GM12872 (cell line): Measurements from ENCODE around the gene CCDC126.

Source experiments
- CTCF ChIP-seq: IDR thresholded peaks from 3 replicates; pipeline ENCODE4 v1.5.1; 2011; ENCODE audit warnings: low read depth, mild to moderate bottlenecking, low read length, moderate library complexity; ENCODE audit not compliant: insufficient read depth

CCDC126 gene

DNA sequence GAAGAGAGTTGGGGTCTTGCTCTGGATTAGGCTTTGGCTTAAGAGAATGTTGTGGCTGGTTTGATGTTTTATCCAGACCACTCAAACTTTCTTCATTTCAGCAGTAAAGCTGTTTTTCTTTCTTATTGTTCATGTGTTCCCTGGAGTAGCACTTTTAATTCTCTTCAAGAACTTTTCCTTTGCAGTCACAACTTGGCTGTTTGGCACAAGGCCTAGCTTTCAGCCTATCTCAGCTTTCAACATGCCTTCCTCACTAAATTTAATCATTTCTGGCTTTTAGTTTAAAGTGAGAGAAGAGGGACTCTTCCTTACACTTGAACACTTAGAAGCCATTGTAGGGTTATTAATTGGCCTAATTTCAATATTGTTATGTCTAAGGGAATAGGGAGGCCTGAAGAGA is 18.1 kb downstream of the CCDC126 start:
- TF ChIP-seq CTCF = no peak

DNA sequence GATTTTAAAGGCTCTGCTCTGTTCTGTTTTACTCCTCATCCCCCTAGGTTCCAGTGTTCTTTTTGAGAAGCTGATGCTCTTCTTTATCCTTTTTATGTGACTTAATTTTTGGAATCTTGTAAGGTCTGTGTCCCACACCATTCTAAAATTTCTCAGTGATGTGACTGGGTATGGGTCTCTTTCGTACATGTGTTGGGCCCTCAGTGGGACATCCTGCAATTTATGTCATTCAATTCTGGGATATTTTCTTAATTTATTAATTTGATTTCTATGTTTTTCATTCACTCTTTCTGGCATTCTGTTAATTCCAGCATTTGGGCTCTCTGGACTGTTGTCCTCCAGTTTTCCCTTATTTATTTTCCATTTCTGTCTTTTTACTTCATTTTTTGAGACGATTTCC is 19.4 kb downstream of the CCDC126 start:
- TF ChIP-seq CTCF = no peak

DNA sequence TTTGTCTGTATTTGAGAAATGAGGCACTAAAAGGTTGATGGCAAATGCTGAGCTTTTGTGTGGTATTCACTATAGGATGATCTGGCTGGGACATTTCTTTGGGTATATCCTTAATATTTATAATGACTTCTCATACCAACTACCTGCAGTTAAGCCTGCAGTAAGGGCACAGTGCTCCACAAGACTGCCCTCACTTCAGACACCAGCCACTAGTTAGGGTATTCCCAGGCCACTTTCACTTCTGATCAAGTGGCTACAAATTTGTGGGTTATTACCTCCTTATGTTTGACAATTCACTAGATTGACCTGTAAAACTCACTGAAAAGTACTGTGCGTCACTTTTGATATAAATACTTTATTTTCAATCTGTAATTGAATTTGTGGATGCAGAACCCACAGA is 20.3 kb downstream of the CCDC126 start:
- no peak for TF ChIP-seq CTCF

DNA sequence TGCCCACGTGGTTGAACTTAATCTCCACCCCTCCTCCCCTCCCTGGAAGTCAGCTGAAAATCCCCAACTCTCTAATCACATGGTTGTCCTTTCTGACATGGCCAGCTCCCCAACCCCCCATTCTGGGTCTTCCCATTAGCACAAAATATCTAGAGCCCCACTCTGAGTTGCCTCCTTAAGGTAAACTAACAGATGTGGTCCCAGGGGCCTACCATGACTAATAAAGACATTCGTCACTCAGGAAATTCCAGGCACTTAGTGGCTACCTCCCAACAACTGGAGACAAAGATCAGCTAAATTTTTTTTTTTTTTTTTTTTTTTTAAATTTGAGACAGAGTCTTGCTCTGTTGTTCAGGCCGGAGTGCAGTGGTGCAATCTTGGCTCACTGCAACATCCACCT is 21.1 kb downstream of the CCDC126 start:
- no peak for TF ChIP-seq CTCF

DNA sequence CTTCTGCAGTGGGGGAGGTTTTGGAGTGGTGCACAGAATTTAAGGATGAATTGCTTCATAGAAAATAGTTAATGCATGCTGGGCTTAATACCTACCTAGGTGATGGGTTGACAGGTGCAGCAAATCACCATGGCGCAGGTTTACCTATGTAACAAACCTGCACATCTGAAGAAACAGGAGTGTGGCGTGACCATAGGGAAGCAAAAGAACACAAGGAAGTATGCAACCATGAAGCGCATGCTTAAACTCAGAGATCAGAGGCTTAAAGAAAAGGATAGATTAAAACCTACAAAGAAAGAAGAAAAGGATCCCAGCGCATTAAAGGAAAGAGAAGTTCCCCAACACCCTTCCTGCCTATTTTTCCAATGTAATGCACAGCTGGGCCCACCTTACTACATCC is 22.0 kb downstream of the CCDC126 start:
- TF ChIP-seq CTCF = no peak

GRCh38 chr7:23622506-23622925 is 25.3 kb downstream of the CCDC126 start:
- no peak for TF ChIP-seq CTCF

DNA sequence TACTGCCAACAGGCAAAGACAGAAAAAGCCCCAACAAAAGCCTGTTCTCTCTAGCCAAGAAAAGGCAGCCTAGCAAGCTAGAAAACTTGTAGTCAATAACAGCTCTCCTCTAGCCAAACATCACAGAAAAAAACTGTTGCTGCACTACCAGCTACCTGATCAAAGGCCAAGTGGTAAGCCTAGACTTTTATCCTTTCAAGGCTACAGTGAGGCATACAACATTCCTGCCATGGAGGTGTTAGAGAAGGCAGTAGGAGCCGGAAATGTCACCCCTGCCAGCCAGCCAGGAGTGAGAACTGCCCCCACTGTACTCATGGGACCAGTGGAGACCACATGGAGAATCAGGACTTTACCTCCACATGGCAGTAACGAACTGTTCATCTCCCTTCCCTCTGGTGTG is 31.2 kb downstream of the CCDC126 start:
- no peak for TF ChIP-seq CTCF

DNA sequence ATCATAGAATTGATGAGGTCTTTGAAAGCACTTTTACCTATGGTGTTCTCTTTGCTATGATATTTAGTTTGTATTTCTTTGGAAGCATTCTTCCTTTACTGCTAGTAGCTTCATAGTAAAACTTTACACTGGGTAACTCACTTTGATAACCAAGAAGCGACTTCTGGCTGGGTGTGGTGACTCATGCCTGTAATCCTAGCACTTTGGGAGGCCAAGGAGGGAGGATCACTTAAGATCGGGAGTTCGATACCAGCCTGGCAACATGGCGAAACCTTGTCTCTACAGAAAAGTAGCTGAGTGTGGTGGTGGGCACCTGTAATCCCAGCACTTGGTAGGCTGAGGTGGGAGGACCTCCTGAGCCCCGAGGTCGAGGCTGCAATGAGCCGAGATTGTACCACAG is 36.2 kb downstream of the CCDC126 start:
- no peak for TF ChIP-seq CTCF
